ENCODE data around the gene PSMB7.

The PSMB7 gene

GRCh38 chr9:124409410-124409809 is 5.8 kb downstream of the PSMB7 start:
- H3K4me2 ChIP-seq (ENCODE audit: low read length), result no peak overlapping the region
- peaks cover 7% of the 10 kb centered on the region for H3K4me1 ChIP-seq (ENCODE audit: control insufficient read depth, low read length)
- H3K79me2 ChIP-seq (ENCODE audit: control insufficient read depth, low read length), result peaks cover 60% of the 10 kb centered on the region
- H3K36me3 ChIP-seq (ENCODE audit: control insufficient read depth, low read length), result peaks cover 95% of the 10 kb centered on the region
- no peak overlapping the region for H3K27ac ChIP-seq (ENCODE audit: low read depth, low read length)
- TF ChIP-seq, protein P1, sequence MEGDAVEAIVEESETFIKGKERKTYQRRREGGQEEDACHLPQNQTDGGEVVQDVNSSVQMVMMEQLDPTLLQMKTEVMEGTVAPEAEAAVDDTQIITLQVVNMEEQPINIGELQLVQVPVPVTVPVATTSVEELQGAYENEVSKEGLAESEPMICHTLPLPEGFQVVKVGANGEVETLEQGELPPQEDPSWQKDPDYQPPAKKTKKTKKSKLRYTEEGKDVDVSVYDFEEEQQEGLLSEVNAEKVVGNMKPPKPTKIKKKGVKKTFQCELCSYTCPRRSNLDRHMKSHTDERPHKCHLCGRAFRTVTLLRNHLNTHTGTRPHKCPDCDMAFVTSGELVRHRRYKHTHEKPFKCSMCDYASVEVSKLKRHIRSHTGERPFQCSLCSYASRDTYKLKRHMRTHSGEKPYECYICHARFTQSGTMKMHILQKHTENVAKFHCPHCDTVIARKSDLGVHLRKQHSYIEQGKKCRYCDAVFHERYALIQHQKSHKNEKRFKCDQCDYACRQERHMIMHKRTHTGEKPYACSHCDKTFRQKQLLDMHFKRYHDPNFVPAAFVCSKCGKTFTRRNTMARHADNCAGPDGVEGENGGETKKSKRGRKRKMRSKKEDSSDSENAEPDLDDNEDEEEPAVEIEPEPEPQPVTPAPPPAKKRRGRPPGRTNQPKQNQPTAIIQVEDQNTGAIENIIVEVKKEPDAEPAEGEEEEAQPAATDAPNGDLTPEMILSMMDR (IDR thresholded peaks at IDR 0.05; ENCODE audit: low read depth, low read length, poor library complexity, severe bottlenecking), result no peak
- TF ChIP-seq EZH2phosphoT487 (IDR thresholded peaks at IDR 0.05; ENCODE audit: borderline replicate concordance, low read length), result no peak
- no peaks in the 10 kb centered on the region for H3K9me3 ChIP-seq (ENCODE audit: control insufficient read depth, insufficient read depth, low read length)
- no peaks in the 10 kb centered on the region for H3K27me3 ChIP-seq (ENCODE audit: control insufficient read depth, low read length)
- H4K20me1 ChIP-seq (ENCODE audit: control insufficient read depth, insufficient read depth, low read depth, low read length), result no peaks in the 10 kb centered on the region
- H3F3A ChIP-seq (ENCODE audit: control insufficient read depth, insufficient read depth), result no peaks in the 10 kb centered on the region
- H3K4me3 ChIP-seq (ENCODE audit: low read length), result no peak overlapping the region
- no peaks in the 10 kb centered on the region for H3K9me2 ChIP-seq (replicated peaks; ENCODE audit: control insufficient read depth, low read length)

- Histone ChIP-seq H3K27ac (ENCODE audit: low read depth, low read length) (no peak overlapping the region), H3F3A (ENCODE audit: control insufficient read depth, insufficient read depth) (no peaks in the 10 kb centered on the region), H3K36me3 (ENCODE audit: control insufficient read depth, low read length) (peaks cover 76% of the 10 kb centered on the region), H3K79me2 (ENCODE audit: control insufficient read depth, low read length) (peaks cover 50% of the 10 kb centered on the region), H3K9me2 (replicated peaks; ENCODE audit: control insufficient read depth, low read length) (no peaks in the 10 kb centered on the region), H3K27me3 (ENCODE audit: control insufficient read depth, low read length) (no peaks in the 10 kb centered on the region), H3K4me3 (ENCODE audit: low read length) (no peak overlapping the region), H3K4me1 (ENCODE audit: control insufficient read depth, low read length) (no peaks in the 10 kb centered on the region), H3K4me2 (ENCODE audit: low read length) (no peak overlapping the region), H4K20me1 (ENCODE audit: control insufficient read depth, insufficient read depth, low read depth, low read length) (peaks cover 3% of the 10 kb centered on the region; the same call in 1 of the 2 replicates), H3K9me3 (ENCODE audit: control insufficient read depth, insufficient read depth, low read length) (no peaks in the 10 kb centered on the region)
- no peak for TF ChIP-seq EZH2phosphoT487 (IDR thresholded peaks at IDR 0.05; ENCODE audit: borderline replicate concordance, low read length)
Measured at GRCh38 chr9:124403246-124403645, 12.0 kb downstream of the PSMB7 start.

- Histone ChIP-seq H3K9me2 (replicated peaks; ENCODE audit: control insufficient read depth, low read length) (no peaks in the 10 kb centered on the region), H3K36me3 (ENCODE audit: control insufficient read depth, low read length) (peaks cover 66% of the 10 kb centered on the region), H3F3A (ENCODE audit: control insufficient read depth, insufficient read depth) (no peaks in the 10 kb centered on the region), H4K20me1 (ENCODE audit: control insufficient read depth, insufficient read depth, low read depth, low read length) (peaks cover 5% of the 10 kb centered on the region; the same call in 1 of the 2 replicates), H3K4me2 (ENCODE audit: low read length) (no peak overlapping the region), H3K27ac (ENCODE audit: low read depth, low read length) (no peak overlapping the region), H3K4me3 (ENCODE audit: low read length) (no peak overlapping the region), H3K9me3 (ENCODE audit: control insufficient read depth, insufficient read depth, low read length) (no peaks in the 10 kb centered on the region), H3K79me2 (ENCODE audit: control insufficient read depth, low read length) (peaks cover 59% of the 10 kb centered on the region), H3K4me1 (ENCODE audit: control insufficient read depth, low read length) (no peaks in the 10 kb centered on the region), H3K27me3 (ENCODE audit: control insufficient read depth, low read length) (no peaks in the 10 kb centered on the region)
- TF ChIP-seq, protein P1 (IDR thresholded peaks at IDR 0.05; ENCODE audit: low read depth, low read length, poor library complexity, severe bottlenecking), result no peak
- no peak for TF ChIP-seq EZH2phosphoT487 (IDR thresholded peaks at IDR 0.05; ENCODE audit: borderline replicate concordance, low read length)
Measured at GRCh38 chr9:124399968-124400940, 15.0 kb downstream of the PSMB7 start.

Data from DOHH2 (cell line).